Keratinocyte (primary cell): ENCODE data around the gene IFT74. TPM values are rescaled to one million over a fixed set of nuclear protein-coding genes. Genes with fewer than 3 reads are reported as not detected.

Source experiments
- DNase-seq: peaks from one replicate; pipeline ENCODE4 v3.0.0-alpha.2; 2011; ENCODE audit warnings: low read depth, missing footprints, low spot score
- FAIRE-seq: peaks from 2 replicates; lab custom pipeline; 2011; peaks lifted over from hg19 to GRCh38; lab: Jason Lieb, UNC
- H2AFZ ChIP-seq: 2 replicates; pipeline ENCODE4 v1.6.0; 2012; ENCODE audit warnings: low read length, control low read depth, inconsistent platforms; ENCODE audit not compliant: control insufficient read depth
- H3K27ac ChIP-seq: 2 replicates; pipeline ENCODE4 v1.5.1; 2011; ENCODE audit warnings: low read length; ENCODE audit not compliant: control insufficient read depth, insufficient read depth
- H3K27me3 ChIP-seq: 3 replicates; pipeline ENCODE4 v1.6.0; 2011; ENCODE audit warnings: low read length; ENCODE audit not compliant: control insufficient read depth, insufficient read depth; ENCODE audit errors: extremely low read depth
- H3K36me3 ChIP-seq, 2 experiments: 2 replicates in 1 of 2; 3 replicates in 1 of 2; pipeline ENCODE4 v1.5.1; 2011; ENCODE audit warnings: low read length in 2 of 2, mild to moderate bottlenecking in 1 of 2; ENCODE audit not compliant: control insufficient read depth in 2 of 2, insufficient read depth in 2 of 2; ENCODE audit errors: extremely low read depth in 1 of 2
- H3K4me1 ChIP-seq: 3 replicates; pipeline ENCODE4 v1.5.1; 2011; ENCODE audit warnings: low read length; ENCODE audit not compliant: control insufficient read depth, insufficient read depth; ENCODE audit errors: extremely low read depth
- H3K4me2 ChIP-seq: 3 replicates; pipeline ENCODE4 v1.6.0; 2011; ENCODE audit warnings: low read depth, low read length; ENCODE audit not compliant: control insufficient read depth, insufficient read depth; ENCODE audit errors: extremely low read depth
- H3K4me3 ChIP-seq, 3 experiments: fragments of 200-600 bp in 1 of 3; sonication (generic) in 1 of 3; 2 replicates in 2 of 3; 3 replicates in 1 of 3; pipeline ENCODE4 v1.5.1; 2011 to 2016; ENCODE audit warnings: low read length in 3 of 3, mild to moderate bottlenecking in 3 of 3, control low read depth in 2 of 3, inconsistent platforms in 1 of 3, low read depth in 1 of 3, mixed read lengths in 1 of 3, mixed run types in 1 of 3, moderate library complexity in 1 of 3; ENCODE audit not compliant: control insufficient read depth in 2 of 3, insufficient read depth in 2 of 3; ENCODE audit errors: extremely low read depth in 1 of 3
- H3K79me2 ChIP-seq: 2 replicates; pipeline ENCODE4 v1.6.0; 2012; ENCODE audit warnings: low read length; ENCODE audit not compliant: control insufficient read depth, insufficient read depth
- H3K9ac ChIP-seq: 3 replicates; pipeline ENCODE4 v1.6.0; 2011; ENCODE audit warnings: low read length; ENCODE audit not compliant: control insufficient read depth, insufficient read depth; ENCODE audit errors: extremely low read depth
- H3K9me1 ChIP-seq: 3 replicates; pipeline ENCODE4 v1.6.0; 2011; ENCODE audit warnings: low read length; ENCODE audit not compliant: control insufficient read depth, insufficient read depth; ENCODE audit errors: extremely low read depth
- H3K9me3 ChIP-seq: 2 replicates; pipeline ENCODE4 v1.5.1; 2012; ENCODE audit warnings: low read depth, low read length; ENCODE audit not compliant: control insufficient read depth
- H4K20me1 ChIP-seq: 3 replicates; pipeline ENCODE4 v1.6.0; 2011; ENCODE audit warnings: low read length; ENCODE audit not compliant: control insufficient read depth, insufficient read depth; ENCODE audit errors: extremely low read depth
- EZH2 ChIP-seq: IDR thresholded peaks from one replicate; pipeline ENCODE4 v1.6.1; 2012; ENCODE audit warnings: inconsistent platforms, mild to moderate bottlenecking, low read length, moderate library complexity
- dilution Hi-C: fragments of 300-500 bp; cut with MboI; formaldehyde crosslinking; loops from one replicate; pipeline ENCODE4 v1.7.0; 2020; ENCODE audit warnings: low sequenced_read_pairs; ENCODE audit not compliant: extremely low pct_ligation_motif_present
- polyA plus RNA-seq, 5 experiments: library from polyadenylated mRNA; depleted of rRNA in 3 of 5; stranded (reverse) in 3 of 5; stranded (forward) in 1 of 5; unstranded in 1 of 5; fragments of >200 nt; gene quantifications; 1 replicate in 1 of 5; 2 replicates in 3 of 5; 3 replicates in 1 of 5; pipeline versions ENCODE4 v1.2.1 to v1.2.3, GENCODE V29; 2011 to 2012; ENCODE audit warnings: missing spikeins in 2 of 5, low read depth in 1 of 5, low replicate concordance in 1 of 5
- TF ChIP-seq, protein P1 (sequence below), 3 experiments: IDR thresholded peaks in 1 of 3; conservative IDR thresholded peaks in 1 of 3; optimal IDR thresholded peaks in 1 of 3; 2 replicates in 2 of 3; 3 replicates in 1 of 3; pipeline versions ENCODE3 to v1.5.1; 2011; ENCODE audit warnings: low read length in 3 of 3, mild to moderate bottlenecking in 3 of 3, moderate library complexity in 2 of 3, control low read depth in 1 of 3, inconsistent platforms in 1 of 3; ENCODE audit not compliant: insufficient read depth in 2 of 3; ENCODE audit errors: extremely low read depth in 1 of 3

The IFT74 gene
- polyA plus RNA-seq, 1 donor (not counting 4 experiments of a cell fraction or from before 2014, with no cell fraction given): 12.9 TPM

DNA sequence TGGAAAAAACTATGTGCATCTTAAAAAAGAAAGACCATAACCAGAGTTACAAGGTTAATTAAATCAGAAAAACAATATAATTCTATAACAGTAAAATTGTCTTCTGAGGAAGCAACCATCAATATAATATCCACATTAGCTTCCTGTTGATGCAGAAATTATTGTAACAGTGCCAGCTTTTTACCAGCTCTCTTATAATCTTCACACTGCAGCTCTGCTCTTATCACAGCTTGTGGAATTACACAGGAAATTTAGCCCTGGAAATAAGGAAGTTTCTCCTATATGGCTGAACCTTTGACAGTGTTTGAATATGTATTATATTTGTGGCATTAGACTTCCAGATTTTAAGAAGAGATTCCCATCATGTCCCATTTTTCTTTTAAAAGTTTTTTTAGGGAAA lies 103.7 kb downstream of the IFT74 start:
- Histone ChIP-seq H3K9me1 (no peaks in the 10 kb centered on the region), H3K27ac (no peak overlapping the region), H3K79me2 (no peaks in the 10 kb centered on the region), H3K4me2 (no peak overlapping the region), H4K20me1 (no peaks in the 10 kb centered on the region), H2AFZ (no peak overlapping the region), H3K9ac (no peak overlapping the region), H3K4me3 (no peak overlapping the region), H3K4me1 (no peaks in the 10 kb centered on the region), H3K9me3 (no peaks in the 10 kb centered on the region), H3K27me3 (no peaks in the 10 kb centered on the region), H3K36me3 (no peaks in the 10 kb centered on the region)
- no peak for DNase-seq
- TF ChIP-seq, protein P1, sequence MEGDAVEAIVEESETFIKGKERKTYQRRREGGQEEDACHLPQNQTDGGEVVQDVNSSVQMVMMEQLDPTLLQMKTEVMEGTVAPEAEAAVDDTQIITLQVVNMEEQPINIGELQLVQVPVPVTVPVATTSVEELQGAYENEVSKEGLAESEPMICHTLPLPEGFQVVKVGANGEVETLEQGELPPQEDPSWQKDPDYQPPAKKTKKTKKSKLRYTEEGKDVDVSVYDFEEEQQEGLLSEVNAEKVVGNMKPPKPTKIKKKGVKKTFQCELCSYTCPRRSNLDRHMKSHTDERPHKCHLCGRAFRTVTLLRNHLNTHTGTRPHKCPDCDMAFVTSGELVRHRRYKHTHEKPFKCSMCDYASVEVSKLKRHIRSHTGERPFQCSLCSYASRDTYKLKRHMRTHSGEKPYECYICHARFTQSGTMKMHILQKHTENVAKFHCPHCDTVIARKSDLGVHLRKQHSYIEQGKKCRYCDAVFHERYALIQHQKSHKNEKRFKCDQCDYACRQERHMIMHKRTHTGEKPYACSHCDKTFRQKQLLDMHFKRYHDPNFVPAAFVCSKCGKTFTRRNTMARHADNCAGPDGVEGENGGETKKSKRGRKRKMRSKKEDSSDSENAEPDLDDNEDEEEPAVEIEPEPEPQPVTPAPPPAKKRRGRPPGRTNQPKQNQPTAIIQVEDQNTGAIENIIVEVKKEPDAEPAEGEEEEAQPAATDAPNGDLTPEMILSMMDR (optimal IDR thresholded peaks at IDR 0.05 in 1 of 3, IDR thresholded peaks at IDR 0.05 in 1 of 3, conservative IDR thresholded peaks at IDR 0.05 in 1 of 3; ENCODE audit: extremely low read depth in 1 of 3, insufficient read depth in 2 of 3, low read length in 3 of 3): no peak
- TF ChIP-seq EZH2: no peak
- dilution Hi-C loops: no loop called here
- FAIRE-seq: no peak

DNA sequence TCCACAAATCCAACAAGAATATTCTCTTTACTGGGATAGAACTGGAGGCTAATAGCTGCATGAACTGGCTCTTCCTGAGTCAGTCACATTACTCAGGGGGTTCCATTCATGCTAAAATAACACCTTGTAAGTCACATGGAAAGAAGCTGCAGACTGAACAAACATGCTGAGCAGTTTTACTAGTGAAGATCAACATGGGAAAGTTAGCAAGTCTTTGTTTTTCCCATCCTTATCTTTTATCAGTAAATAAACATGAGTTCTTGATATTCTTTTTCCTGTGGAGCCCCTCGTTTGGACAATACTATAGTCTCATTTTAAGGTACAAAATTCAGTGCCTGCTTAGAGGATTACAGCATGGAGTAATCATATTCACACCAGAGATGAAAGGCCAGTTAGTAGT lies 109.1 kb downstream of the IFT74 start:
- Histone ChIP-seq H3K4me3 (no peak overlapping the region), H3K79me2 (no peaks in the 10 kb centered on the region), H4K20me1 (no peaks in the 10 kb centered on the region), H3K36me3 (no peaks in the 10 kb centered on the region), H2AFZ (no peak overlapping the region), H3K9me3 (no peaks in the 10 kb centered on the region), H3K27me3 (no peaks in the 10 kb centered on the region), H3K27ac (no peak overlapping the region), H3K9ac (no peak overlapping the region), H3K4me1 (no peaks in the 10 kb centered on the region), H3K4me2 (no peak overlapping the region), H3K9me1 (no peaks in the 10 kb centered on the region)
- no peak for DNase-seq
- TF ChIP-seq, protein P1 (optimal IDR thresholded peaks at IDR 0.05 in 1 of 3, IDR thresholded peaks at IDR 0.05 in 1 of 3, conservative IDR thresholded peaks at IDR 0.05 in 1 of 3; ENCODE audit: extremely low read depth in 1 of 3, insufficient read depth in 2 of 3, low read length in 3 of 3): no peak
- no peak for TF ChIP-seq EZH2
- dilution Hi-C loops: no loop called here
- peak; percentile 46 for FAIRE-seq
